Measurements from ENCODE around the gene TMEM150A. TPM values are rescaled to one million over a fixed set of nuclear protein-coding genes. Genes with fewer than 3 reads are reported as not detected.

Gene TMEM150A
- total and polyA plus RNA-seq, 2 of the 13 experiments (the other 11 are each of a cell fraction or from before 2014, with no cell fraction given): 30.1 to 70.4 TPM

GRCh38 chr2:85607268-85608215 lies 5.0 kb upstream of the TMEM150A start:
- Histone ChIP-seq H3K27ac (ENCODE audit: extremely low read length, insufficient read depth, low read length) (peak overlapping the region; percentile 34), H3K27me3 (ENCODE audit: control insufficient read depth in 1 of 2, insufficient read depth in 2 of 2, low read length in 2 of 2) (no peaks in the 10 kb centered on the region; a peak in 1 of 5 replicates), H3K36me3 (replicated peaks in 1 of 2; ENCODE audit: control insufficient read depth in 1 of 2, insufficient read depth in 2 of 2, low read length in 2 of 2) (peaks cover 9 to 23% of the 10 kb centered on the region in 2 experiments), H3K4me3 (replicated peaks in 1 of 3; ENCODE audit: insufficient read depth in 1 of 3, low read depth in 2 of 3, low read length in 3 of 3) (no peak overlapping the region), H3K4me2 (ENCODE audit: low read depth, low read length) (no peak overlapping the region; the same call in 1 of the 2 replicates), H3K9me3 (ENCODE audit: low read length) (no peaks in the 10 kb centered on the region), H4K20me1 (ENCODE audit: insufficient read depth, low read length) (0 out of 2 replicates have a peak, but pooled peaks cover 3% of the 10 kb centered on the region), H3K79me2 (ENCODE audit: insufficient read depth, low read length) (peaks cover 34% of the 10 kb centered on the region), H3K4me1 (ENCODE audit: insufficient read depth, low read length) (peaks cover 73% of the 10 kb centered on the region), H2AFZ (ENCODE audit: low read length) (no peak overlapping the region), H3K9ac (ENCODE audit: insufficient read depth, low read depth, low read length) (peak overlapping the region; percentile 4; the same call in 1 of the 2 replicates)
- FAIRE-seq: no peak
- peak; percentile 37 for DNase-seq (ENCODE audit: low spot score)
- in situ Hi-C loops (cut with HindIII; ENCODE audit: extremely low pct_ligation_motif_present, low pct_unique_long_range_greater_than_20kb) (no loop called here), intact Hi-C loops (cut with micrococcal nuclease; ENCODE audit: unreplicated experiment) (no loop called here)
- TF ChIP-seq ZNF335 (CRISPR knock-in tag; IDR thresholded peaks at IDR 0.05): 0 out of 2 replicates have a peak, but pooled peaks have one; percentile 26
- 0 out of 2 replicates have a peak, but pooled peaks have one; percentile 27 for TF ChIP-seq KMT2B (CRISPR knock-in tag; IDR thresholded peaks at IDR 0.05)
- 0 out of 2 replicates have a peak, but pooled peaks have one; percentile 25 for TF ChIP-seq ZNF430 (CRISPR knock-in tag; IDR thresholded peaks at IDR 0.05)
- peak; percentile 44 for TF ChIP-seq SAP130 (CRISPR knock-in tag; IDR thresholded peaks at IDR 0.05; ENCODE audit: low read depth)
- TF ChIP-seq POLR2G (IDR thresholded peaks at IDR 0.05; ENCODE audit: low read depth, low read length): peak; percentile 11; the same call in 1 of the 2 replicates
- TF ChIP-seq NFE2L1 (CRISPR knock-in tag; IDR thresholded peaks at IDR 0.05; ENCODE audit: borderline replicate concordance): no peak
- TF ChIP-seq IKZF5 (CRISPR knock-in tag; IDR thresholded peaks at IDR 0.05): 0 out of 2 replicates have a peak, but pooled peaks have one; percentile 19
- TF ChIP-seq POLR2A (IDR thresholded peaks at IDR 0.05; ENCODE audit: insufficient read depth in 1 of 2, low read depth in 2 of 2, low read length in 2 of 2): peak; percentile 4 to 41; a peak in 1 of 4 replicates
- no peak for TF ChIP-seq PITX1 (CRISPR knock-in tag; IDR thresholded peaks at IDR 0.05)
- peak; percentile 63 for TF ChIP-seq PBX2 (CRISPR knock-in tag; IDR thresholded peaks at IDR 0.05)
- no peak for ATAC-seq
- POLR2A ChIA-PET: interaction anchor here (0.7 to 25.9 kb wide), 9 partner anchors 9 to 179 kb away, joined by 3 to 795 read pairs (median 13); partner anchors contain the start of genes GGCX, MAT2A, RNF181 and TMEM150A
- CTCF ChIA-PET (ENCODE audit: low intra/inter-chr PET ratio, low total read pairs): no interaction called here
- BruUV-seq (replicated peaks): no TSS peak
- 85% methylated on average over 9 of the region's 9 CpGs for WGBS (ENCODE audit: low lambda C conversion rate)
